GM18870 (cell line): ENCODE results near the gene SOAT2.

Experiments used
- ATAC-seq: cut with Tn5 transposase; IDR thresholded peaks from one replicate; pipeline ENCODE4 v1.9.1; 2021; ENCODE audit warnings: moderate library complexity; ENCODE audit not compliant: unreplicated experiment

The SOAT2 gene

GRCh38 chr12:53102883-53103807 lies at the start of gene SOAT2:
SOAT2 (plus strand) TSS chr12:53103486; CDS start chr12:53103578, 92 bp downstream.
- ATAC-seq: no peak

GRCh38 chr12:53054112-53054878 lies 49.0 kb upstream of the SOAT2 start:
- ATAC-seq: peak; percentile 82

- no peak for ATAC-seq
Observed at GRCh38 chr12:53055471-53056266, 47.6 kb upstream of the SOAT2 start.

GRCh38 chr12:53056296-53056695 lies 47.0 kb upstream of the SOAT2 start:
- ATAC-seq: no peak

GRCh38 chr12:53056901-53057300 lies 46.4 kb upstream of the SOAT2 start:
- no peak for ATAC-seq

GRCh38 chr12:53057816-53058500 lies 45.3 kb upstream of the SOAT2 start:
- ATAC-seq: no peak

GRCh38 chr12:53058674-53059433 lies 44.4 kb upstream of the SOAT2 start:
- ATAC-seq: no peak

- ATAC-seq: no peak
Observed at GRCh38 chr12:53059434-53060063, 43.7 kb upstream of the SOAT2 start.

GRCh38 chr12:53060064-53060720 lies 43.1 kb upstream of the SOAT2 start:
- no peak for ATAC-seq

GRCh38 chr12:53060721-53061276 lies 42.5 kb upstream of the SOAT2 start:
- no peak for ATAC-seq

GRCh38 chr12:53061404-53062010 lies 41.8 kb upstream of the SOAT2 start:
- no peak for ATAC-seq

GRCh38 chr12:53062011-53062961 lies 41.0 kb upstream of the SOAT2 start:
- no peak for ATAC-seq

GRCh38 chr12:53062977-53063707 lies 40.1 kb upstream of the SOAT2 start:
- ATAC-seq: no peak

GRCh38 chr12:53063708-53064612 lies 39.3 kb upstream of the SOAT2 start:
- no peak for ATAC-seq
